SJCRH30 (cell line): ENCODE data around the gene PLOD2. TPM values are rescaled to one million over a fixed set of nuclear protein-coding genes. Genes with fewer than 3 reads are reported as not detected.

Source experiments
- DNase-seq, 2 experiments: peaks; one replicate each; pipeline ENCODE4 v3.0.0-alpha.2; 2015 to 2020
- H3K27ac ChIP-seq: fragments of 250-450 bp; sonication (Bioruptor Pico); 2 replicates; pipeline ENCODE4 v1.5.1; 2020; ENCODE audit warnings: mild to moderate bottlenecking, moderate library complexity
- H3K27me3 ChIP-seq: fragments of 250-450 bp; sonication (Bioruptor Pico); 2 replicates; pipeline ENCODE4 v1.5.1; 2020; ENCODE audit warnings: mild to moderate bottlenecking, moderate library complexity
- H3K36me3 ChIP-seq: fragments of 250-450 bp; sonication (Bioruptor Pico); 2 replicates; pipeline ENCODE4 v1.5.1; 2020; ENCODE audit warnings: mild to moderate bottlenecking, moderate library complexity
- H3K4me1 ChIP-seq: fragments of 250-450 bp; sonication (Bioruptor Pico); 2 replicates; pipeline ENCODE4 v1.5.1; 2020; ENCODE audit warnings: mild to moderate bottlenecking, moderate library complexity
- H3K4me3 ChIP-seq: fragments of 250-450 bp; sonication (Bioruptor Pico); 2 replicates; pipeline ENCODE4 v1.5.1; 2020; ENCODE audit warnings: mild to moderate bottlenecking, moderate library complexity
- H3K9me3 ChIP-seq: fragments of 250-450 bp; sonication (Bioruptor Pico); replicated peaks from 2 replicates; pipeline ENCODE4 v1.5.1; 2020; ENCODE audit warnings: mild to moderate bottlenecking, moderate library complexity
- total RNA-seq: library from RNA; depleted of rRNA; stranded (reverse); fragments of >200 nt; shearing (Covaris generic); gene quantifications from 2 replicates; pipeline ENCODE4 v1.2.3, GENCODE V29; 2014

The PLOD2 gene
- total RNA-seq, 1 experiment from 2014 or later, result 43.3 TPM

GRCh38 chr3:146160321-146160963 is 542 bp downstream of the PLOD2 start:
- DNase-seq, result peak; percentile 82 to 85
- Histone ChIP-seq H3K27me3 (no peaks in the 10 kb centered on the region), H3K4me3 (peak overlapping the region; percentile 84), H3K36me3 (no peaks in the 10 kb centered on the region), H3K27ac (peak overlapping the region; percentile 74), H3K9me3 (no peaks in the 10 kb centered on the region), H3K4me1 (peaks cover 6% of the 10 kb centered on the region)

- peak overlapping the region; percentile 74 for H3K27ac ChIP-seq
- DNase-seq, result peak in 1 of 2 experiments; percentile 44
These were observed 1.2 kb downstream of the PLOD2 start for GRCh38 chr3:146159616-146160320.

GRCh38 chr3:146159037-146159436 is 1.9 kb downstream of the PLOD2 start:
- Histone ChIP-seq H3K4me3 (peak overlapping the region; percentile 84), H3K36me3 (no peaks in the 10 kb centered on the region), H3K27ac (peak overlapping the region; percentile 74), H3K9me3 (no peaks in the 10 kb centered on the region), H3K4me1 (peaks cover 6% of the 10 kb centered on the region), H3K27me3 (no peaks in the 10 kb centered on the region)
- peak in 1 of 2 experiments; percentile 20 for DNase-seq

More at GRCh38 chr3:146159616-146160320, 1.2 kb downstream of the PLOD2 start:
- no peaks in the 10 kb centered on the region for H3K9me3 ChIP-seq
- no peaks in the 10 kb centered on the region for H3K36me3 ChIP-seq
- no peaks in the 10 kb centered on the region for H3K27me3 ChIP-seq
- H3K4me3 ChIP-seq, result peak overlapping the region; percentile 84
- H3K4me1 ChIP-seq, result peaks cover 6% of the 10 kb centered on the region

- Histone ChIP-seq H3K9me3 (no peaks in the 10 kb centered on the region), H3K27ac (no peak overlapping the region), H3K27me3 (no peaks in the 10 kb centered on the region), H3K4me1 (peaks cover 6% of the 10 kb centered on the region), H3K36me3 (no peaks in the 10 kb centered on the region), H3K4me3 (no peak overlapping the region)
- DNase-seq, result no peak
These were observed 3.5 kb downstream of the PLOD2 start for GRCh38 chr3:146157325-146158060.

- H3K4me3 ChIP-seq, result no peak overlapping the region
These were observed 4.2 kb downstream of the PLOD2 start for GRCh38 chr3:146156666-146157314.

GRCh38 chr3:146156095-146156494 is 4.9 kb downstream of the PLOD2 start:
- Histone ChIP-seq H3K27ac (no peak overlapping the region), H3K4me3 (no peak overlapping the region), H3K36me3 (no peaks in the 10 kb centered on the region), H3K9me3 (no peaks in the 10 kb centered on the region), H3K27me3 (no peaks in the 10 kb centered on the region), H3K4me1 (peaks cover 6% of the 10 kb centered on the region)
- DNase-seq, result peak in 1 of 2 experiments; percentile 20

More at GRCh38 chr3:146156666-146157314, 4.2 kb downstream of the PLOD2 start:
- Histone ChIP-seq H3K36me3 (no peaks in the 10 kb centered on the region), H3K27ac (no peak overlapping the region), H3K9me3 (no peaks in the 10 kb centered on the region), H3K4me1 (peaks cover 6% of the 10 kb centered on the region), H3K27me3 (no peaks in the 10 kb centered on the region)
- no peak for DNase-seq

GRCh38 chr3:146154995-146155394 is 6.0 kb downstream of the PLOD2 start:
- Histone ChIP-seq H3K27me3 (no peaks in the 10 kb centered on the region), H3K4me3 (no peak overlapping the region), H3K36me3 (no peaks in the 10 kb centered on the region), H3K27ac (no peak overlapping the region), H3K4me1 (peaks cover 6% of the 10 kb centered on the region), H3K9me3 (no peaks in the 10 kb centered on the region)
- DNase-seq, result no peak

- no peak for DNase-seq
- Histone ChIP-seq H3K27me3 (no peaks in the 10 kb centered on the region), H3K36me3 (no peaks in the 10 kb centered on the region), H3K27ac (no peak overlapping the region), H3K4me1 (peaks cover 6% of the 10 kb centered on the region), H3K9me3 (no peaks in the 10 kb centered on the region), H3K4me3 (no peak overlapping the region)
These were observed 6.7 kb downstream of the PLOD2 start for GRCh38 chr3:146154316-146154715.

- Histone ChIP-seq H3K4me1 (peaks cover under 1% of the 10 kb centered on the region; the same call in 1 of the 2 replicates), H3K4me3 (no peak overlapping the region), H3K27ac (no peak overlapping the region), H3K27me3 (no peaks in the 10 kb centered on the region), H3K9me3 (no peaks in the 10 kb centered on the region), H3K36me3 (no peaks in the 10 kb centered on the region)
- DNase-seq, result no peak
These were observed 7.6 kb downstream of the PLOD2 start for GRCh38 chr3:146153429-146153828.

- Histone ChIP-seq H3K27me3 (no peaks in the 10 kb centered on the region), H3K4me1 (no peaks in the 10 kb centered on the region), H3K4me3 (no peak overlapping the region), H3K36me3 (no peaks in the 10 kb centered on the region), H3K27ac (no peak overlapping the region), H3K9me3 (no peaks in the 10 kb centered on the region)
- no peak for DNase-seq
These were observed 8.2 kb downstream of the PLOD2 start for GRCh38 chr3:146152834-146153233.

- H3K4me1 ChIP-seq, result no peaks in the 10 kb centered on the region
- no peaks in the 10 kb centered on the region for H3K27me3 ChIP-seq
- H3K27ac ChIP-seq, result no peak overlapping the region
- DNase-seq, result no peak
- H3K36me3 ChIP-seq, result peaks cover 3% of the 10 kb centered on the region; the same call in 1 of the 2 replicates
- H3K9me3 ChIP-seq, result no peaks in the 10 kb centered on the region
- H3K4me3 ChIP-seq, result no peak overlapping the region
These were observed 12.5 kb downstream of the PLOD2 start for GRCh38 chr3:146148468-146148931.

- Histone ChIP-seq H3K9me3 (no peaks in the 10 kb centered on the region), H3K27me3 (no peaks in the 10 kb centered on the region), H3K27ac (no peak overlapping the region), H3K4me1 (no peaks in the 10 kb centered on the region), H3K4me3 (no peak overlapping the region), H3K36me3 (peaks cover 3% of the 10 kb centered on the region; the same call in 1 of the 2 replicates)
- no peak for DNase-seq
These were observed 15.3 kb downstream of the PLOD2 start for GRCh38 chr3:146145642-146146041.

- no peak overlapping the region for H3K27ac ChIP-seq
- H3K9me3 ChIP-seq, result no peaks in the 10 kb centered on the region
- no peaks in the 10 kb centered on the region for H3K4me1 ChIP-seq
- no peak overlapping the region for H3K4me3 ChIP-seq
- DNase-seq, result no peak
- H3K27me3 ChIP-seq, result no peaks in the 10 kb centered on the region
- H3K36me3 ChIP-seq, result peaks cover 3% of the 10 kb centered on the region; the same call in 1 of the 2 replicates
These were observed 18.2 kb downstream of the PLOD2 start for GRCh38 chr3:146142757-146143156.

- H3K36me3 ChIP-seq, result no peaks in the 10 kb centered on the region
These were observed 21.3 kb downstream of the PLOD2 start for GRCh38 chr3:146139586-146140110.

More at GRCh38 chr3:146139586-146140110, 21.3 kb downstream of the PLOD2 start:
- Histone ChIP-seq H3K9me3 (no peaks in the 10 kb centered on the region), H3K27me3 (no peaks in the 10 kb centered on the region), H3K4me1 (no peaks in the 10 kb centered on the region), H3K4me3 (no peak overlapping the region), H3K27ac (no peak overlapping the region)
- no peak for DNase-seq
